ENCODE data around the gene TTYH2.

GRCh38 chr17:74187761-74188160, 25.6 kb upstream of the TTYH2 start:
- no peak for TF ChIP-seq POLR2A (IDR thresholded peaks at IDR 0.05; ENCODE audit: low read depth, low read length)
- no peak for TF ChIP-seq POLR2AphosphoS5 (IDR thresholded peaks at IDR 0.05; ENCODE audit: low read depth, low read length)
- TF ChIP-seq TAF1 (IDR thresholded peaks at IDR 0.05; ENCODE audit: low read depth, low read length), result no peak
- no peak for TF ChIP-seq POU2F2 (IDR thresholded peaks at IDR 0.05; ENCODE audit: low read depth, low read length)
- TF ChIP-seq SPI1 (IDR thresholded peaks at IDR 0.05; ENCODE audit: low read depth, low read length), result no peak

All from GM12891 (cell line).